ENCODE measurements around the gene ZCCHC17.

- TF ChIP-seq CTCF (IDR thresholded peaks at IDR 0.05; ENCODE audit: low read depth, low read length) (no peak), EZH2phosphoT487 (IDR thresholded peaks at IDR 0.05; ENCODE audit: low read depth) (no peak)
Measured at GRCh38 chr1:31412732-31413404, 116.0 kb downstream of the ZCCHC17 start, which contains the start of gene SERINC2.
